ENCODE data around the gene ROBO1. TPM values are rescaled to one million over a fixed set of nuclear protein-coding genes. Genes with fewer than 3 reads are reported as not detected.

The ROBO1 gene
- polyA plus RNA-seq, 4 donors, result 0.81 to 12.2 (median 2.6) TPM

DNA sequence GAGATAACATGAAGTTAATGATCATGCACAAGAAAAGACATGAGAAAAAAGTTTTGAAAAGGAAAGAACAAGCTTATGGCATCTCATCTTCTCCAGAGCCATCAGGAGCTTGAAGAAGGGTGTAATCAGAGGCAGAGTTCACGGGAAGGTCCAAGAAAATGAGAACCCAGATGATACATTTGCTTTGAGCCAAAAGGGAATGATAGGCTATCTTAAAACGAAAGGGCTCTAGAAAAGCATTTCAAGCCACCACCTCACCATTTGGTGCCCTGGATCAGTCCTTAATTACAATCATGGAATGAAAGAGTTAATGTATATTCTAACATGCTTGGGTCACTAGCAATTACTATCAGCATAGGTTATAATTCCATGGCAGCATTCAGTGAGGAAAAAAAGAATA, 781.8 kb downstream of the ROBO1 start:
- no peaks in the 10 kb centered on the region for H3K36me3 ChIP-seq (ENCODE audit: control insufficient read depth in 3 of 3, insufficient read depth in 2 of 3, low read depth in 1 of 3, low read length in 3 of 3)
- no peak overlapping the region for H3K27ac ChIP-seq (ENCODE audit: low read depth in 1 of 3, low read length in 2 of 3)
- WGBS, 3 donors, result 55 to 70% (median 67%) methylated on average over 2 of the region's 2 CpGs
- DNase-seq, result no peak
- H3K4me3 ChIP-seq (ENCODE audit: low read depth in 1 of 3, low read length in 3 of 3), result no peak overlapping the region
- H3K4me1 ChIP-seq (ENCODE audit: control insufficient read depth in 3 of 3, insufficient read depth in 2 of 3, low read depth in 1 of 3, low read length in 2 of 3), result no peaks in the 10 kb centered on the region
- FAIRE-seq, result no peak
- H3K27me3 ChIP-seq (ENCODE audit: control insufficient read depth in 3 of 3, insufficient read depth in 3 of 3, low read length in 3 of 3), result no peaks in the 10 kb centered on the region
- peaks cover 0 to 2% of the 10 kb centered on the region in 2 donors for H3K9me3 ChIP-seq (ENCODE audit: control insufficient read depth in 2 of 2, insufficient read depth in 1 of 2, low read depth in 1 of 2, low read length in 1 of 2)

- no peak for FAIRE-seq
Observed at GRCh38 chr3:78979028-78979427, 788.8 kb downstream of the ROBO1 start.

DNA sequence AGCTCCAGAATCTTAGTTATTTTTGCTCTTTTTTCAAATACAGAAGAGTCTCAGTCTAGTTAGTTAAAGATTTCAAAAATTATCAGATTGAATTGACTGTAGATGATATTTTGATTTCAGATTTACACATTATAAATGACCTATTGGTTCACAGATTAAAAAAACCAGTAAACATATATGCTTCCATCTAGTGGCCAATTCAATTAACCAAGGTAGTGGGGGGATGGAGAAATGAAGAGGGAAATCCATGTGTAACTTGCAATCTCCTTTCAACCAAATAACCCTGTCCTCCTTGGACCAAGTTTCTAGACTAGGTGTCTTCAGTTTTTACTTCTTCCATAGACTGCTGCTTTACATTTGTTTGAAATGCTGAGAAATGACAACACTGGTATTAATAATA, 789.8 kb downstream of the ROBO1 start:
- Histone ChIP-seq H3K36me3 (ENCODE audit: control insufficient read depth in 3 of 3, insufficient read depth in 2 of 3, low read depth in 1 of 3, low read length in 3 of 3) (no peaks in the 10 kb centered on the region), H3K9me3 (ENCODE audit: control insufficient read depth in 2 of 2, insufficient read depth in 1 of 2, low read depth in 1 of 2, low read length in 1 of 2) (peaks cover 0 to 2% of the 10 kb centered on the region in 2 donors), H3K4me1 (ENCODE audit: control insufficient read depth in 3 of 3, insufficient read depth in 2 of 3, low read depth in 1 of 3, low read length in 2 of 3) (no peaks in the 10 kb centered on the region), H3K4me3 (ENCODE audit: low read depth in 1 of 3, low read length in 3 of 3) (no peak overlapping the region), H3K27me3 (ENCODE audit: control insufficient read depth in 3 of 3, insufficient read depth in 3 of 3, low read length in 3 of 3) (no peaks in the 10 kb centered on the region), H3K27ac (ENCODE audit: low read depth in 1 of 3, low read length in 2 of 3) (no peak overlapping the region)
- DNase-seq (no peak), FAIRE-seq (no peak)

More at GRCh38 chr3:78979028-78979427, 788.8 kb downstream of the ROBO1 start:
- Histone ChIP-seq H3K4me3 (ENCODE audit: low read depth in 1 of 3, low read length in 3 of 3) (no peak overlapping the region), H3K9me3 (ENCODE audit: control insufficient read depth in 2 of 2, insufficient read depth in 1 of 2, low read depth in 1 of 2, low read length in 1 of 2) (peaks cover 0 to 2% of the 10 kb centered on the region in 2 donors), H3K27ac (ENCODE audit: low read depth in 1 of 3, low read length in 2 of 3) (no peak overlapping the region), H3K27me3 (ENCODE audit: control insufficient read depth in 3 of 3, insufficient read depth in 3 of 3, low read length in 3 of 3) (no peaks in the 10 kb centered on the region), H3K4me1 (ENCODE audit: control insufficient read depth in 3 of 3, insufficient read depth in 2 of 3, low read depth in 1 of 3, low read length in 2 of 3) (no peaks in the 10 kb centered on the region), H3K36me3 (ENCODE audit: control insufficient read depth in 3 of 3, insufficient read depth in 2 of 3, low read depth in 1 of 3, low read length in 3 of 3) (no peaks in the 10 kb centered on the region)
- 43 to 51% (median 49%) methylated on average over 4 of the region's 4 CpGs for WGBS, 3 donors
- no peak for DNase-seq

DNA sequence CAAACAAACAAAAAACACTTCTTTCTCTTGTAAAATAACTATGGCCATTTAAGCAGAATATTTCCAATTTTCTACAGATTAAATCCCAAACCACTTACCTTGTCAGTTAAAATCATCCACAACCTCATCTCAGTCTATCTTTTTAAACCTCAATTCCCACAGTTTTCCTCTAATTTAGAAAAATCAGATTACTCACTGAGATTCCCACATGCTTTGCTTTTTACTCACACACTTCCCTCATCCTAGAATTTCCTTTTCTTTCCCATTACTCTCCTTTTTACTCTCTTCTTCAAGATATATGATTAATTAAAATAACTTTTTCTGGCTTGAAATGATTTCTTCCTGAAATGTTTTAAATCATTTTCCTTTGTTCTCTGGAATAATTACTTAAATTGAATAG, 790.7 kb downstream of the ROBO1 start:
- Histone ChIP-seq H3K9me3 (ENCODE audit: control insufficient read depth in 2 of 2, insufficient read depth in 1 of 2, low read depth in 1 of 2, low read length in 1 of 2) (no peaks in the 10 kb centered on the region), H3K27me3 (ENCODE audit: control insufficient read depth in 3 of 3, insufficient read depth in 3 of 3, low read length in 3 of 3) (no peaks in the 10 kb centered on the region), H3K36me3 (ENCODE audit: control insufficient read depth in 3 of 3, insufficient read depth in 2 of 3, low read depth in 1 of 3, low read length in 3 of 3) (no peaks in the 10 kb centered on the region), H3K4me3 (ENCODE audit: low read depth in 1 of 3, low read length in 3 of 3) (no peak overlapping the region), H3K27ac (ENCODE audit: low read depth in 1 of 3, low read length in 2 of 3) (no peak overlapping the region), H3K4me1 (ENCODE audit: control insufficient read depth in 3 of 3, insufficient read depth in 2 of 3, low read depth in 1 of 3, low read length in 2 of 3) (no peaks in the 10 kb centered on the region)
- DNase-seq (no peak), FAIRE-seq (no peak)

- Histone ChIP-seq H3K27me3 (ENCODE audit: control insufficient read depth in 3 of 3, insufficient read depth in 3 of 3, low read length in 3 of 3) (no peaks in the 10 kb centered on the region), H3K27ac (ENCODE audit: low read depth in 1 of 3, low read length in 2 of 3) (no peak overlapping the region), H3K4me1 (ENCODE audit: control insufficient read depth in 3 of 3, insufficient read depth in 2 of 3, low read depth in 1 of 3, low read length in 2 of 3) (no peaks in the 10 kb centered on the region), H3K36me3 (ENCODE audit: control insufficient read depth in 3 of 3, insufficient read depth in 2 of 3, low read depth in 1 of 3, low read length in 3 of 3) (no peaks in the 10 kb centered on the region), H3K4me3 (ENCODE audit: low read depth in 1 of 3, low read length in 3 of 3) (no peak overlapping the region), H3K9me3 (ENCODE audit: control insufficient read depth in 2 of 2, insufficient read depth in 1 of 2, low read depth in 1 of 2, low read length in 1 of 2) (no peaks in the 10 kb centered on the region)
- no peak for FAIRE-seq
- DNase-seq, result no peak
- WGBS, 3 donors, result 69 to 86% (median 84%) methylated on average over 3 of the region's 3 CpGs
Observed at GRCh38 chr3:78976200-78976599, 791.6 kb downstream of the ROBO1 start.

DNA sequence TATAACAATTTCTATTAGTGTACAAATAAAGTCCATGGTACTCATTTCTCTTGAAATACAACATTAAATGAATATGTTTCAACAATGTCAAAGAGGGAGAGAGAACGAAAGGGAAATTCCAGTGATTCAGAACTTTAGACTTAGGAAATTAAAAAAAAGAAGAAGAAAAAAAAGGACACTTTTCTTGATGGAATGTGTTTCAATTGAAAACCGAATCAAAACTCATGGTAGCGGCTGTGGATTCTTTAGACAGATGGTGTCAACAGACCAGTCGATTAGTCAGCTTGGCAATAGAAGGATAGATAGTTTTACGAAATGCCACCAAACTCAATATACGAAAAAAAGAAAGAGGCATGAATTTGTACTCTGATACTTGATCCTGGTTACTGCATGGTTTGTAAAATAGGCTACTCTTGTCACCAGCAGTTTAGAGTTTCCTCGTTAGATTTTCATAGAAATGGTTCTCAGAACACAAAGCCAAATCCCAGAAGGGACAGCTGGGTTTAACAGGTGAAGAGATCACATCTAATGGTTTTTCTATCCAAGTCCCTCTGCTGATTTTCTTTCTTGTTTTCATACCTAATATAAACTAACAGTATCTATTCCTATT, 793.5 kb downstream of the ROBO1 start:
- Histone ChIP-seq H3K27ac (ENCODE audit: low read depth in 1 of 3, low read length in 2 of 3) (no peak overlapping the region), H3K9me3 (ENCODE audit: control insufficient read depth in 2 of 2, insufficient read depth in 1 of 2, low read depth in 1 of 2, low read length in 1 of 2) (no peaks in the 10 kb centered on the region), H3K4me1 (ENCODE audit: control insufficient read depth in 3 of 3, insufficient read depth in 2 of 3, low read depth in 1 of 3, low read length in 2 of 3) (no peaks in the 10 kb centered on the region), H3K36me3 (ENCODE audit: control insufficient read depth in 3 of 3, insufficient read depth in 2 of 3, low read depth in 1 of 3, low read length in 3 of 3) (no peaks in the 10 kb centered on the region), H3K4me3 (ENCODE audit: low read depth in 1 of 3, low read length in 3 of 3) (no peak overlapping the region), H3K27me3 (ENCODE audit: control insufficient read depth in 3 of 3, insufficient read depth in 3 of 3, low read length in 3 of 3) (no peaks in the 10 kb centered on the region)
- DNase-seq (no peak), FAIRE-seq (peak; percentile 15)
- 76 to 80% (median 80%) methylated on average over 7 of the region's 7 CpGs for WGBS, 3 donors

DNA sequence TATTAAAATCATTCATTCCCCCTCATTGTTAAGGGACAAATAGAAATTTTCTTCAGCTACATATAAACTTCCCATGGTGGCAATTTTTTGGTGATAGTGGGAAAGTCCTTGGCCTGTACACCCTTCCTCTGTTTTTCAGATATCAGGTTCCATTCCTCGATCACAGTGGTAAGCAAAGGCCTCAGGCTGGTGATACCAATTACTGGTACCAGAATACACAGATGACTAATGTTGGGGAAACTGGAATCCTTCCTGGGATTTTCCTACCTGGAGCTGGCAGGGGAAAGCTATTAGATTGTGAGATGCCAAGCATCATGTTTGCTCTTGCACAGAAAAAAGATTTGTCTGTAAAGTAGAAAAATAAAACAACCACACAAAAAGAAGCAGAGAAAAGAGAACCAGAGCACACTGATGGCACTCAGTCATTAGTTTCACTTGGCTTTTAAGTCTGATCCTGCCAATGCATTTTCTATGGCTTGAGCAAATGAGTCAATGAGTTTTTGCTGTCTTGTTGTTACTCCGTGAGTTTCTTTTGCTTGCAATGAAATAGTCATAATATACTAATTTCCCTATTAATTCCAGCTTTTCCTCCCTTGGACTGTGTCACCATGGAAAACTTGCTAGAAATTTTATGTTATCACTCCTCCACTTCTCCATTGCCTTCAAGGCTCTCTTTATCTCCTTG, 795.0 kb downstream of the ROBO1 start:
- Histone ChIP-seq H3K27me3 (ENCODE audit: control insufficient read depth in 3 of 3, insufficient read depth in 3 of 3, low read length in 3 of 3) (no peaks in the 10 kb centered on the region), H3K9me3 (ENCODE audit: control insufficient read depth in 2 of 2, insufficient read depth in 1 of 2, low read depth in 1 of 2, low read length in 1 of 2) (no peaks in the 10 kb centered on the region), H3K4me3 (ENCODE audit: low read depth in 1 of 3, low read length in 3 of 3) (no peak overlapping the region), H3K27ac (ENCODE audit: low read depth in 1 of 3, low read length in 2 of 3) (no peak overlapping the region), H3K36me3 (ENCODE audit: control insufficient read depth in 3 of 3, insufficient read depth in 2 of 3, low read depth in 1 of 3, low read length in 3 of 3) (no peaks in the 10 kb centered on the region), H3K4me1 (ENCODE audit: control insufficient read depth in 3 of 3, insufficient read depth in 2 of 3, low read depth in 1 of 3, low read length in 2 of 3) (no peaks in the 10 kb centered on the region)
- no peak for FAIRE-seq
- 85 to 94% (median 92%) methylated on average over 2 of the region's 2 CpGs for WGBS, 3 donors
- DNase-seq, result no peak

DNA sequence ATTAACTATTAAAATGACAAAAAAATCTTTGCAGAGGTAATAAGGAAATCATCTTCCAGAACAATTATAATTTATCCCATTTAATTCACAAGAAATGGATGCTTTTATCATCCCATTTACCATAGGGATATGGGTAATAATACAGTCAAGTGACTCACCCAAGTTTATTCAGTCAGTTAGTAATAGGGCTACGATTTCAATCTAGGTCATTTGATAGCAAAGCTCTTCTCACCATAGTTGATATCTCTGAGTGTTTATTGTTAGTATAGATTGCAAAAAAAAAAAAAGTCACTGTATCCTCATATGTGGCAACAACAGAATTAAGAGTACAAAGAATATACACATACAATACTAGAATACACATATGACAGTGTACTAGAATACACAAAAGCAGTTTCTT, 797.1 kb downstream of the ROBO1 start:
- no peak for DNase-seq
- Histone ChIP-seq H3K4me1 (ENCODE audit: control insufficient read depth in 3 of 3, insufficient read depth in 2 of 3, low read depth in 1 of 3, low read length in 2 of 3) (no peaks in the 10 kb centered on the region), H3K4me3 (ENCODE audit: low read depth in 1 of 3, low read length in 3 of 3) (no peak overlapping the region), H3K36me3 (ENCODE audit: control insufficient read depth in 3 of 3, insufficient read depth in 2 of 3, low read depth in 1 of 3, low read length in 3 of 3) (no peaks in the 10 kb centered on the region), H3K27ac (ENCODE audit: low read depth in 1 of 3, low read length in 2 of 3) (no peak overlapping the region), H3K27me3 (ENCODE audit: control insufficient read depth in 3 of 3, insufficient read depth in 3 of 3, low read length in 3 of 3) (no peaks in the 10 kb centered on the region), H3K9me3 (ENCODE audit: control insufficient read depth in 2 of 2, insufficient read depth in 1 of 2, low read depth in 1 of 2, low read length in 1 of 2) (no peaks in the 10 kb centered on the region)
- 34 to 80% (median 51%) methylated on average over 1 of the region's 1 CpG for WGBS, 3 donors
- FAIRE-seq, result no peak

DNA sequence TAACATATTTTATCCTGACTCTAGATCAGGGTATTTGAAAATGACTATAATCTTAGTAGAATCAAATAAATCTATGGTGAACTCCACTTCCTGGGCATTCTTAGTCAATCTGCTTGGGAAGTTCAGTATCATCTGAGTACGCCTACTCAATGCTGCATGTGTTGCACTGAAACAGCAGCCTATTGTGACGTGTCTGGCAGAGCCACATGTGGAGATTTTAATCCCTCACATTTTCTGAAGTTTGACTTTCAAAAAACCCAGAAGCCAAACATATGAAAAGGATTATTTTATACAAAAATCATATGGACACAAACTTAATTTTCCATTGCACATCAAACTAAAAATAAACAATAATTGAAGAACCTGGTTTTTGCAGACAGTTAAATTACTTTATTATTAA, 798.3 kb downstream of the ROBO1 start:
- H3K4me3 ChIP-seq (ENCODE audit: low read depth in 1 of 3, low read length in 3 of 3), result no peak overlapping the region
- 70 to 75% (median 73%) methylated on average over 2 of the region's 2 CpGs for WGBS, 3 donors

More for the DNA sequence above, 798.3 kb downstream of the ROBO1 start:
- FAIRE-seq (no peak), DNase-seq (no peak)
- no peaks in the 10 kb centered on the region for H3K36me3 ChIP-seq (ENCODE audit: control insufficient read depth in 3 of 3, insufficient read depth in 2 of 3, low read depth in 1 of 3, low read length in 3 of 3)
- H3K27ac ChIP-seq (ENCODE audit: low read depth in 1 of 3, low read length in 2 of 3), result no peak overlapping the region
- no peaks in the 10 kb centered on the region for H3K27me3 ChIP-seq (ENCODE audit: control insufficient read depth in 3 of 3, insufficient read depth in 3 of 3, low read length in 3 of 3)
- H3K4me1 ChIP-seq (ENCODE audit: control insufficient read depth in 3 of 3, insufficient read depth in 2 of 3, low read depth in 1 of 3, low read length in 2 of 3), result no peaks in the 10 kb centered on the region
- no peaks in the 10 kb centered on the region for H3K9me3 ChIP-seq (ENCODE audit: control insufficient read depth in 2 of 2, insufficient read depth in 1 of 2, low read depth in 1 of 2, low read length in 1 of 2)

All from small intestine (tissue), 7 donors.